HepG2 (cell line): ENCODE data around the gene SDF2. TPM values are rescaled to one million over a fixed set of nuclear protein-coding genes. Genes with fewer than 3 reads are reported as not detected.

ENCODE experiments used
- ARNTL ChIP-seq: sonication (generic); formaldehyde crosslinking; IDR thresholded peaks from 2 replicates; pipeline ENCODE4 v1.4.0; 2020; ENCODE audit warnings: mild to moderate bottlenecking, missing genetic modification reagents
- MIXL1 ChIP-seq: IDR thresholded peaks from 2 replicates; pipeline ENCODE4 v1.6.1; 2016
- PAXIP1 ChIP-seq: sonication (generic); formaldehyde crosslinking; conservative IDR thresholded peaks from 2 replicates; pipeline ENCODE4 v1.4.0; 2020; ENCODE audit warnings: mild to moderate bottlenecking, missing genetic modification reagents, moderate library complexity
- PRMT3 ChIP-seq: sonication (generic); formaldehyde crosslinking; IDR thresholded peaks from 2 replicates; pipeline ENCODE4 v1.8.1; 2022; ENCODE audit warnings: low read depth, mild to moderate bottlenecking, moderate library complexity, missing genetic modification reagents, borderline replicate concordance
- TAF15 ChIP-seq: fragments of 200-400 bp; formaldehyde crosslinking; IDR thresholded peaks from one replicate; pipeline ENCODE4 v1.6.1; 2018; ENCODE audit warnings: mild to moderate bottlenecking, low read depth, low read length; ENCODE audit not compliant: poor library complexity, severe bottlenecking
- TBP ChIP-seq: sonication (generic); formaldehyde crosslinking; IDR thresholded peaks from 2 replicates; pipeline ENCODE4 v1.5.0; 2020; ENCODE audit warnings: missing genetic modification reagents
- ZBTB39 ChIP-seq: sonication (generic); formaldehyde crosslinking; IDR thresholded peaks from 2 replicates; pipeline ENCODE4 v1.5.0; 2020; ENCODE audit warnings: missing genetic modification reagents
- ZHX2 ChIP-seq, 2 experiments: sonication (generic) in 1 of 2; formaldehyde crosslinking in 1 of 2; IDR thresholded peaks; 2 replicates each; pipeline versions ENCODE4 v1.6.1 to v1.9.0; 2014 to 2022; ENCODE audit warnings: antibody characterized with exemption in 1 of 2, borderline replicate concordance in 1 of 2, inconsistent platforms in 1 of 2, low read depth in 1 of 2, missing genetic modification reagents in 1 of 2
- ZIK1 ChIP-seq: sonication (generic); formaldehyde crosslinking; IDR thresholded peaks from 2 replicates; pipeline ENCODE4 v1.5.0; 2020; ENCODE audit warnings: mild to moderate bottlenecking, low read depth, missing genetic modification reagents, borderline replicate concordance
- ZNF710 ChIP-seq: sonication (generic); formaldehyde crosslinking; IDR thresholded peaks from 2 replicates; pipeline ENCODE4 v1.5.0; 2020; ENCODE audit warnings: mild to moderate bottlenecking, missing genetic modification reagents, borderline replicate concordance
- ZNF75D ChIP-seq: sonication (generic); formaldehyde crosslinking; IDR thresholded peaks from 2 replicates; pipeline ENCODE4 v1.8.1; 2023; ENCODE audit warnings: missing genetic modification reagents, mild to moderate bottlenecking, borderline replicate concordance
- ZSCAN30 ChIP-seq: sonication (generic); formaldehyde crosslinking; IDR thresholded peaks from 2 replicates; pipeline ENCODE4 v1.5.0; 2020; ENCODE audit warnings: mild to moderate bottlenecking, missing genetic modification reagents
- polyA plus RNA-seq, 8 experiments: library from polyadenylated mRNA; depleted of rRNA in 3 of 8; stranded (reverse) in 7 of 8; unstranded in 1 of 8; fragments of >200 nt; fragmentation: Illumina TruSeq in 4 of 8; extraction: Trizol in 4 of 8; gene quantifications; 2 replicates each; pipeline versions ENCODE4 v1.2.1 to v1.2.3, GENCODE V29; 2011 to 2016; ENCODE audit warnings: low read depth in 4 of 8, missing spikeins in 1 of 8, mixed read lengths in 1 of 8; ENCODE audit not compliant: insufficient read depth in 1 of 8
- total RNA-seq, 5 experiments: library from RNA; depleted of rRNA; stranded (reverse); fragments of >200 nt; fragmentation: Illumina TruSeq; extraction: Trizol; gene quantifications; 2 replicates each; pipeline ENCODE4 v1.2.3, GENCODE V29; 2016; ENCODE audit warnings: low read depth in 1 of 5

Gene SDF2
- total and polyA plus RNA-seq, 2 of the 13 experiments (the other 11 are each of a cell fraction or from before 2014, with no cell fraction given): 58.2 to 58.4 TPM

GRCh38 chr17:28710861-28711722, 49.4 kb upstream of the SDF2 start (continued):
- TF ChIP-seq TAF15 (peak; percentile 79), PAXIP1 (CRISPR knock-in tag) (peak; percentile 50), TBP (CRISPR knock-in tag) (no peak), PRMT3 (CRISPR knock-in tag) (no peak), ZBTB39 (CRISPR knock-in tag) (no peak), ZIK1 (CRISPR knock-in tag) (peak; percentile 89; the same call in 1 of the 2 replicates), ZSCAN30 (CRISPR knock-in tag) (no peak), ZNF710 (no peak), ZNF75D (CRISPR knock-in tag) (no peak), MIXL1 (no peak), ARNTL (CRISPR knock-in tag) (peak; percentile 24; the same call in 1 of the 2 replicates), ZHX2 (IDR thresholded peaks at IDR 0.05; ENCODE audit: low read depth) (no peak), ZHX2 (CRISPR knock-in tag; IDR thresholded peaks at IDR 0.05; ENCODE audit: borderline replicate concordance) (no peak)
